ENCODE measurements around the gene LMO7. TPM values are rescaled to one million over a fixed set of nuclear protein-coding genes. Genes with fewer than 3 reads are reported as not detected.

Gene LMO7
- total RNA-seq, 1 experiment from 2014 or later: 11.8 TPM

DNA sequence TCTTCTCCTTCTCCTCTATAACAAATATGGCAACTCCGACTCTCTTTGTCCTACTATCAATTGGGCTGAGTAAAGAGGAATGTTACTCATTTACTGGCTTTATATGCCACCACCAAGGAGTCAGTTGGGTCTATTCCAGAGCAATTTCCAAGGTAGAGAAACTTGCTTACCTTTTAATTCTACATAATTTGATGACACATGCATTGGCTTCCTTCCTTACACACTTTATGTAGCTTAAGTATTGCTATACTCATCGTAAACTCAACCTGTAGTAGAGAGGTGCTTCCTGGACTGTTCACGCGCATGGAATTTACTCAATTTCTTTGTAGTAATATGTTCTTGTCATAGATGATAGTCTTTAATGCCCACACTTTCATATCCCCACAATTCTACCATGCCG, 160.7 kb downstream of the LMO7 start:
- BruUV-seq (replicated peaks): no TSS peak
- in situ Hi-C loops (cut with HindIII; ENCODE audit: low pct_unique_long_range_greater_than_20kb, low sequenced_read_pairs): no loop called here
- CTCF ChIA-PET: no interaction called here

DNA sequence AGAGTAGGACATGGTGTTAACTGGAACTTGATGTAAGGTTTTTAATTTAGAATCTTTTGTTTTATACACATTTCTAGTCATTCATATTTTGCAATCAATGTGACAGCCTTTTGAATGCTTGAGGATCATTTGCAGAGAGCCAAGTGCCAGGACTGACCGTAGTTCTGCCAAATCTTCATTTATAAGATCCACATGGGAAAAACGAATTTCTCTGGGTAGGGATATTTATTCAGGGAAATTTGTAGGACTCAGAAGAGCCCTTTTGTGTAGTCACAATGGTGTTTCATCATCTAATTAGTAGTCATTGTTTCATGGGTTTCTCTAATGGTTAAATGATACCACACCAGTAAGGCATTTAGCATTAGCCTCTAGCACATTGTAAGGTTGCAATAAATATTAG, 161.1 kb downstream of the LMO7 start:
- Histone ChIP-seq H3K27me3 (ENCODE audit: control insufficient read depth, insufficient read depth, low read length) (no peaks in the 10 kb centered on the region), H3K4me3 (ENCODE audit: low read depth in 2 of 2, low read length in 2 of 2) (no peak overlapping the region), H3K4me1 (ENCODE audit: control insufficient read depth, insufficient read depth, low read length) (no peaks in the 10 kb centered on the region; the same call in 1 of the 2 replicates), H3K9me3 (ENCODE audit: control insufficient read depth, insufficient read depth, low read depth, low read length) (no peaks in the 10 kb centered on the region), H3K36me3 (ENCODE audit: control insufficient read depth, insufficient read depth, low read length) (no peaks in the 10 kb centered on the region), H3K27ac (ENCODE audit: low read length) (no peak overlapping the region)
- ChIA-PET CTCF (no interaction called here), POLR2A (no interaction called here)
- DNase-seq (ENCODE audit: low read depth, low spot score): no peak
- TF ChIP-seq POLR2AphosphoS5 (IDR thresholded peaks at IDR 0.05; ENCODE audit: low read depth, low read length) (no peak), REST (IDR thresholded peaks at IDR 0.05; ENCODE audit: insufficient read depth in 1 of 2, low read depth in 2 of 2, low read length in 1 of 2) (no peak), SIN3A (IDR thresholded peaks at IDR 0.05; ENCODE audit: borderline replicate concordance, insufficient read depth, low read depth, low read length) (no peak), CTCF (IDR thresholded peaks at IDR 0.05) (no peak), TCF7L2 (IDR thresholded peaks at IDR 0.05; ENCODE audit: low read depth, low read length) (no peak)
- in situ Hi-C loops (cut with HindIII; ENCODE audit: low pct_unique_long_range_greater_than_20kb, low sequenced_read_pairs): no loop called here
- intact Hi-C loops (cut with micrococcal nuclease; ENCODE audit: unreplicated experiment): loop anchor here (5.0 kb wide), 1 partner anchor 100 kb away; no protein-coding TSS in a partner anchor
- no TSS peak for BruUV-seq (replicated peaks)
- ATAC-seq: no peak

More for the DNA sequence above, 160.7 kb downstream of the LMO7 start:
- Histone ChIP-seq H3K4me3 (ENCODE audit: low read depth in 2 of 2, low read length in 2 of 2) (no peak overlapping the region), H3K27ac (ENCODE audit: low read length) (no peak overlapping the region), H3K27me3 (ENCODE audit: control insufficient read depth, insufficient read depth, low read length) (no peaks in the 10 kb centered on the region), H3K9me3 (ENCODE audit: control insufficient read depth, insufficient read depth, low read depth, low read length) (no peaks in the 10 kb centered on the region), H3K4me1 (ENCODE audit: control insufficient read depth, insufficient read depth, low read length) (no peaks in the 10 kb centered on the region; the same call in 1 of the 2 replicates), H3K36me3 (ENCODE audit: control insufficient read depth, insufficient read depth, low read length) (no peaks in the 10 kb centered on the region)
- no peak for DNase-seq (ENCODE audit: low read depth, low spot score)
- no peak for ATAC-seq
- POLR2A ChIA-PET: no interaction called here
- TF ChIP-seq CTCF (IDR thresholded peaks at IDR 0.05) (no peak), REST (IDR thresholded peaks at IDR 0.05; ENCODE audit: insufficient read depth in 1 of 2, low read depth in 2 of 2, low read length in 1 of 2) (no peak), POLR2AphosphoS5 (IDR thresholded peaks at IDR 0.05; ENCODE audit: low read depth, low read length) (no peak), TCF7L2 (IDR thresholded peaks at IDR 0.05; ENCODE audit: low read depth, low read length) (no peak), SIN3A (IDR thresholded peaks at IDR 0.05; ENCODE audit: borderline replicate concordance, insufficient read depth, low read depth, low read length) (no peak)
- intact Hi-C loops (cut with micrococcal nuclease; ENCODE audit: unreplicated experiment): loop anchor here (5.0 kb wide), 1 partner anchor 100 kb away; no protein-coding TSS in a partner anchor

Data from Panc1 (cell line).